GM19467 (cell line): Measurements from ENCODE around the gene TAX1BP3.

Experiments used
- ATAC-seq: cut with Tn5 transposase; IDR thresholded peaks from one replicate; pipeline ENCODE4 v1.9.1; 2021; ENCODE audit warnings: mild to moderate bottlenecking, moderate library complexity; ENCODE audit not compliant: unreplicated experiment

TAX1BP3 gene

DNA sequence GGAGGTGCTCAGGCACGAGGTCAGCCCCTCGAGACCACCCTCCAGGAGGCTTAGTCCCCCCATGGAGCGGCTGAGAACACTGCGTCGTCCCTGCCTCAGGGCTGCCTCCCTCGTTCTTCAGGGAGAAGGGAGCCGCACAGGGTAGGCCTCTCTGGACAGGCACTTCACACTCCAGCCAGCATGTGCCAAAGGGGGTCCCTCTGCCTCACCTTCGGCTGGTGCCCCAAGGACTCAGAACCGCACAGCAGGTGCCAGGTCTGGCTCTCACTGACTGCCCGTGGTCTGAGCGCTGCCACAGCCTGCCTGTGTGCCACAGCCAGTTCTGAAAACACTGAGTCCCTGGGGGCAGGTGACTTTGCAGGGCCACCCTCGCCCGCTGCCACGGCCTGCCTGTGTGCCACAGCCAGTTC is 20.5 kb upstream of the TAX1BP3 start:
- no peak for ATAC-seq

DNA sequence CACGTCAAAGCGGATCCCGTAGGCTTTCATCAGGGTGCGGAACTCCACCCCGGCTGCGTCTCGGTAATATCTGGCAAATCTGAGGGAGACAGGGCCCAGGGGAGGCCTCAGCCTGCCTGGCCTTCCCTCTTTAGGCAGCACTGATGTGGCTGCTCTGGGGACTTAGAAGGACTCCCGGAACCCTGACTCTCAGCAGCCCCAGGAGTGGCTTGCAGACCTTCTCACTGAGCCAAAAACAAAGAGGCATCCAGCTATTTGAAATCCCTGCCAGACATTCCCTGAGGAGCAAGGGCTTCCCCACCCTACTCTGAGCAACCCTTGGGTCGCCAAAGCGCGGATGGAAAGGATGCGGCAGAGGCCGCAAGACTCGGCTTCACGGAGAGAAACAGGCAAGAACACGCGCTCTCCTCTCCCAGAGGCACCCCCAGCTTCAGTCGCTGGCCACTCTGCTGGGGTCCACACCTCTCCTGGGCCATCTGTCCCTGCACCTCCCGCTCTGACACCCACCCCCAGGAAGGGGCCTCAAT is 19.7 kb upstream of the TAX1BP3 start:
- no peak for ATAC-seq

DNA sequence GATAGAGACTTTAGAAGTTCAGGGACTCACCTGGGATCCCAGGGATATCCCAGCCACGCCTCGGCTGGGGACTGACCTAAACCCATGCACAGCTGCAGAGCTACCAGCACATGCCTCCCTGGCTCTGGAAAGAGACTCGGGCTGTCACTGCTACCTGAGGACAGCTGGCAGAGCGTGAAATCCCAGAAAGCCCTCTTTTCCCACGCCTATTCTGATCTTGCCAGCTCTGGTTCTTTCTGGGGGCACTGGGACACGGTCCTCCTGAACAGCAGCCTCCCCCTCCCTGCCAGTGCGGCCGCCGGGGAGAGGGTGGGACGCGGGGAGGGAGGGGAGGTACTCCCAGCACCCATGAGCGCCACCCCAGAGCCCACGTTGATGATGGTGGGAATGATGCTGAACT is 16.8 kb upstream of the TAX1BP3 start:
- no peak for ATAC-seq

DNA sequence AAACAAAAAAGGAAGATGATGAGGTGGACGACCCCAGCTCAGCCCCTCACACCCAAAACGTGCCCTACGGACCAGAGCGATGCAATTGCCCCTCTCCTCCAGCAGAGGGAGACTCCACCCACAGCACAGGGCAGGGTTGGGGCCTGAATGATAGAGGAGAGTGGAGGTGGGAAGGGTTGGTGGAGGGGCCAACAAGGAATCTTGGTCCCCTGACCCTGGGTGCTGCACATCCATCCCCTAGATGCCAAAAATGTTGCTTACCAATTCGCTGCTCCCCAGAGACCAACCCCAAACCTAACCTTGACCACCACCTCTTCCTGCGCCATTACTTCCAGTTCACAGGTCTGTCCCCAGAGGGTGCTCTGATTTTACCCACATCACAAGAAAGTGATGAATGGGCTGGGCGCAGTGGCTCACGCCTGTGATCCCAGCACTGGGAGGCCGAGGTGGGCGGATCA is 14.7 kb upstream of the TAX1BP3 start:
- no peak for ATAC-seq

DNA sequence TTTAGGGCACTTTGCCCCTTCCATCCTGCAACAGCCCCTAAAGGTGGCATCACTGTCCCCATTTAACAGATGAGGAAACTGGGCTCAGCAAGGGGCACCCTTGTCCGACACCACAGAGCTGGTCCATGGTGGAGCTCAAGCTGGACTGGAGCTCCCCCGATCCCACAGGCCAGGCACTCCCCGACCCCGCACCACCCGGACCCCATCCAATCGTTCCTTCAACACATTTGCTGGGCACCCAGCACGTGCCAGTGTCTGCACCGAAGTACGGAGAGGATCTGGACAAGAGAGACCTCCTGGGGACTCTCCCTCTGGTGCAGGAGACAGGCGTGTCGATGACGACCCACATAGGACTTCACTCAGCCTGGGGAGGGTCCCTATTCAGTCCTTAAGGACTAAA is 13.7 kb upstream of the TAX1BP3 start:
- no peak for ATAC-seq

DNA sequence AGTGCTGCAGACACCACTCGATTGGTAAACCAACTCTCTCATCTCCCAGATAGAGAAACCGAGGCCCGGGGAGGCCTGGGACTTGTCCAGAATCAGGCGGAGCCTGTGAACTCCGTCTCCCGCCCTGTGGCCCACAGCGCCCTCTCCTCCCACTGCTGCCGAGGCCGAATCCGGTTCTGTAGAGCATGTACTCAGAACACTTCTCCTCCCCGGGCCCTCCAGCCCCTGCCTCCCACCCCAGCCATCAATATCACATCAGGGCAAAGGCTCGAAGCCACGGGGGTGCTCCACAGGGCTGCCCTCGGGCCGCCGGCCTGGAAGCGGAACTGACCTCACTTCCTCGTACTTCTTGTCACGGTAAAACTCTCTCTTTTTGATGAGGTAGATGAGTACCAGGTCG is 13.2 kb upstream of the TAX1BP3 start:
- ATAC-seq: no peak

DNA sequence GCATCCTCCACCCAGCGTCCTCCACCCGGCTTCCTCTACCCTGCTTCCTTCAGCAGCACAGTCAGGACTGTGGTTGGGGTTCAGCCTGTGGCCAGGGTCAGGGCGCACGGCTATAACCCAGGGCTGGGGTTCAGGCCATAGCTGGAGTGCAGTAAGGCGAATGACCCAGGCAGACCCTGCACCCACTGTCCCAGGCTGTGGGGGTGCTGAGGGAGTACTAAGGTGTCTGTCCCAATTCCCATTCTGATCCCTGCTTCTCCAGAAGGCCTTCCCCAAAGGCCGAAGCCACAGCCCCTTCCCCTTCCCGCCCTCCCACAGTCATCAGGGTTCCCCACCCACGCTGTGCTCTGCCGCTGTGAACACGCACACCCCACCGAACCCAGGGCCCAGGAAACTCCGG is 12.7 kb upstream of the TAX1BP3 start:
- ATAC-seq: no peak

DNA sequence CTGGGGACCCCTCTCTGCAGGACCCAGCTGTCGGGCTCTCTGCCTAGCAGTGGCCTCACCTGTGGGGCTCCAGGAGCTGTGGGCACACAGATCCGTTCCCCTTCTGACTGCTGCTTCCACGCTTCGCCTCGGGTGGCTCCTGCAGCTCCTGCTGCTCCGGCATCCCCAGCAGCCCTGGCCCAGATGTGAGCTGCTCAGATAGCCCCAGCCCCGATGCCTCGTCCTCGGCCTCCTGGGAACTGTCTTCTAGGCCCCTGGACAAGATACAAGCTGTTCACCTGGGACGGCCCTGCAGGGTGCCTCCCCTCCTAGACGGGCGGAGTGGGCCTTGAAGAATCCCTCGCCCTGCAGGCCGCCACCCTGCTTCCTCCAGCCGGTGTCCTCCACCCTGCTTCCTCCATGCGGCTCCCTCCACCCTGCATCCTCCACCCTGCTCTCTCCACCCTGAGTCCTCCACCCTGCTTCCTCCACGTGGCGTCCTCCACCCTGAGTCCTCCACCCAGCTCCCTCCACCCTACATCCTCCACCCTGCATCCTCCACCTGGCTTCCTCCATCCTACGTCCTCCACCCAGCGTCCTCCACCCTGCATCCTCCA is 11.3 kb upstream of the TAX1BP3 start:
- ATAC-seq: no peak

DNA sequence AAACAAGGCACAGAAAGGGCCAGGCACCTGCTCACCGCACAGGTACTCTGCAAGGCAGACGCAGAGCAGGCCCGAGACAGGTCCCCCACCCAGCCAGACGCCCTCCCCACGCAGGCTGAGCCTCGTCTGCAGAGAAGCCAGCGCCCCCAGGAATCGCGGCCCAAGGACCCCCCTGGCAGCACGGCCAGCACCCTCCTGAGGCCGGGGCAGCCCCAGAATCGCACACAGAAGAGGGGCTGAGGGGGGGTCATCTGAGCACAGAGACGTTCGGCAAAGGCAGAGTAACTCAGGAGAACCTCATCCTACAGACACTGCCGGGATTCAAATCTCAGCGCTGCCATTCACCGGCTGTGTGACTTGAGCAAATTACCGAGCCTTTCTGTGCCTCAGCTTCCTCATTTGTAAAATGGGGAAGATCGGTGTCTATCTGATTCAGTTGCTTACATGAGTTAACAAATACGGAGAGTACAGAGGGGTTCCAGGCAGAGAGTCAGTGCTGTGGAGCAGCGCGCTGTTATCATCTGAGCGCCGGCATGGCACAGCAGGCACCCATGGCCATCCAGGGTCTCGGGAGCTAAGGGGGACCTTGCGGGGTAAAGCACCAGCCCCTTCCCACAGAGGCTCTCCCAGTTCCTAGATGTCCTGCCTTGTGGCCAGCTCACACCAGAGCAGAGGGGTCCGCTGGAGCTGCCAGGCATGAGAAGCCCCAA is 10.6 kb upstream of the TAX1BP3 start:
- ATAC-seq: no peak

DNA sequence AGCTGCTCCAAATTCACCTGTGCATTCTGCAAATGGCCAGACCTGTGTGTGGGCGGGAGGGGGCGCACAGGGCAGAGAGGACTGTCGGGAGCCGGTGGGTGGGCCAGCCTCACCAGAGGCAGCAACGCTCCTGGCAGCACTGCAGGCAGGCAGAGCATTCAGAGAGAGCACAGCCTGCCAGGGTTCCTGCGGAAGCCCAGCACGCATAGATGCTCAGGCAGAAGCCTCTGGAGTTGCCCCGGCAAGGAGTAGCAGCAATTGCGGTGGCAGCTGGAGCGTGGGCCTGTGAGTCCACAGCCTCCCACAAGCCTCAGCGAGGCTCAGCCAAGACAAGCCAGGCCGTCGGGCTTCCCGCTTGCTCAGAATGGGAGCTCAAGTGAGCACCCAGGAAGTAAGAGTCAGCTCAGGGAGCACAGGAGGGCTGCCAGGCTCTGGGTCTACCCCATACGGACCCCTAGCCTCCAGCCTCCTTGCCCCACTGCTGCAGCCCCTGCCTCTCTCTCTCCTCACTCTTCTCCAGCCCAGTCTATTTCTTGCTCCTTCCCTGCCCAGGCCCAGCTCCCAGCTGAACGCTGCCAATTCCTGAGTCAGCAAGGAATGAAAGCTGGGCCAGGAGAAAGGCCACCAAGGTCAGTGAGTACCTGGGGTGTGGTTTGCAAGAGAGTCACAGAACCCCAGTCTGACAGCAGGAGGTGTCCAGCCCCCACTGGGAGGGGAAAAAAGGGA is 9.9 kb upstream of the TAX1BP3 start:
- no peak for ATAC-seq

DNA sequence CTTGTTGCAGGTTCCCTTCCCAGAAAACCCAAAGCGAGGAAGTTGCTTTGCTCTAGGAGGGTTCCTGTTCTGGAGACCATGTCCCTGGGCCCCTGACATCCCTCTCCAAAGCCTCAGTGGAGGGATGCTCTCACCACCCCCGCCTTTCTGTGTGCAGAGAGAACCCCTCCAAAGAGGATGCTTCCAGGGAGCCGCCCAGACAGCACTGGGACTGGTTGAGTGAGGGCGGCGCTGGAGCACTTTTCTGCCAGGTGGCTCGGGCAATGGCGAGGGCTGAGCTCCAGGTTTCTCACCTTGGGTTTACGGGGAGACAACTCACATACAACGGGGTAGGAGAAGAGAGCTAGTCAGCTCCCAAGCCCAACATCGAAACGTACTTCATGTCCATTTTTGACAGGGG is 7.5 kb upstream of the TAX1BP3 start:
- ATAC-seq: no peak

DNA sequence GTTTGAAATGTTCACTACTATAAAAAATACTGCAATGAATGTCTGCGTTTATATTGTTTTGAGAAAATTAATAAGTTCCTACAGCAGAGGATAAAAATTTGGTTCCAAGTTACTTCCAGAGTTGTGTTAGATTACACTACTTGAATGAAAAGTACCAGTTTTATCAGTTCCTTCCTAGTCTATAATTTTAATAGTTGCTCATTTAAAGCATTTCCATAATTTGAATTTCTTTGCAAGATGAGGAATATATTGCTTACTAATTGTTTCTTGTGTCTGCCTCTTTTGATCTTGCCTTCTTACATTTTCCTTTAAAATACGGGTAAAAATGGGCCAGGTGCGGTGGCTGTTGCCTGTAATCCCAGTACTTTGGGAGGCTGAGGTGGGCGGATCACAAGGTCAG is 4.2 kb upstream of the TAX1BP3 start:
- no peak for ATAC-seq

DNA sequence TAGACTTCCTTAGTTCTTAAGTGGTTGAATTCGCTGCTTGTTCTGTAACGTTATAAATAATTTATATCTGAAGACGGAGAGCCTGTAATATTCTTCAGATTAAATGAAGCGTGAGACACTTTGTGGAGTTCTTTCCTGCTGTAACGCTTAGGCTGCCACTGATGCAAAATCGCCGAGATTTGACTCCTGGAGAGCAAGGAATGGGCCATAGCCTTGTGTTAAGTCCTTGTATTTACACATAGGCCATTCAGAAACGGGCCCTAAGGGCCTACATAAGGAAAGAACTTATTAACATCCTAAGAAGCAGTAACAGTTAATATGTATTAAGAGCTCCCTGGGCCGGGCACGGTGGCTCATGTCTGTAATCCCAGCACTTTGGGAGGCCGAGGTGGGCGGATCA is 1.2 kb upstream of the TAX1BP3 start:
- ATAC-seq: no peak

DNA sequence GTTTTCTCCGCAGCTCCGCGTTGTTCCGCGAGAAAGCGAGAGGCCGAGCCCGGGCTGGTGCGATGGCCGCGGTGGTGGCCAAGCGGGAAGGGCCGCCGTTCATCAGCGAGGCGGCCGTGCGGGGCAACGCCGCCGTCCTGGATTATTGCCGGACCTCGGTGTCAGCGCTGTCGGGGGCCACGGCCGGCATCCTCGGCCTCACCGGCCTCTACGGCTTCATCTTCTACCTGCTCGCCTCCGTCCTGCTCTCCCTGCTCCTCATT is 638 bp upstream of the TAX1BP3 start:
- ATAC-seq: peak; percentile 5

DNA sequence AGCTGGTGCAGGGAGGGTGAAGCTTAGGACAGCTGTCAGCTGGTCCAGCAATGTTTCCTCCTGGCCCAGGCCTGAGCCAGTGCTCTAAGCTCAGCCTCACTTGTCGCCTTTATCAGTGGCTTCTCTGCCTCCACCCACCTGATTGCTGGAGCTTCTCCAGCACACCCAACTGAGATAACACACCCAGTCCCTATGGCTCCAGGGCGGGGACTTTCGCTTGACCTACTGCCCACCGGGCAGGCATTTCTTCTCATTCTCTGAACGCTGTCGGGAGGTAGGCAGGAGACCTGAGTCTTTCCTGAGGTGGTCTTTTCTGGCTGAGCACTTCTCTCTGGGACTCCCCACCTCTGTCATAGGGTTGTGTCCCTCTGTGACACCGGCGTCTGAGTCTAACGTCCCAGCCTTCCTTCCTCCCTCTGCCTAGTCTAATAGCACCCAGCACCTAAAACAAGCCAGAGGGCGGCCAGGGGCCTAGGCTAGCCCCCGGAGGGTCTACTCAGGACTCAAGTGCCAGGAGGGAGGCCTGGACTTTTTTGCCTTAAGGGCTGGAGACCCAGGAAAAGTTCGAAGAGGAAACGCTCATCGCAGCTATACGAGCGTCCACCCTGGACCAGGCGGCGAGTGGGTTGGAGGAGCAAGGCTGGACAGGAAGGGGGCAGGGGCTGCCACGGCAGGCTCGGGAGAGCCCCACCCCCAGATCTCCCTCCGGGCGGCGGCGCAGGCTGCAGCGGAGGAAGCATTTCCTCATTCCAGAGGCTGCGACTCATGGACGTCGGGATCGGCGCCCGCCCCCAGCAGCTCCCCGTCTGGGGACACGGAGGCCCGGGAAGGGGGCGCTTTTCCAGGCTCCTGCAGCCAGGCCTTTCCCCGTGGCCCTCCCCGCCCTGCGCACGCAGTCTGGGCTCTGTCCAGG is 756 bp downstream of the TAX1BP3 start:
- ATAC-seq: peak; percentile 7

DNA sequence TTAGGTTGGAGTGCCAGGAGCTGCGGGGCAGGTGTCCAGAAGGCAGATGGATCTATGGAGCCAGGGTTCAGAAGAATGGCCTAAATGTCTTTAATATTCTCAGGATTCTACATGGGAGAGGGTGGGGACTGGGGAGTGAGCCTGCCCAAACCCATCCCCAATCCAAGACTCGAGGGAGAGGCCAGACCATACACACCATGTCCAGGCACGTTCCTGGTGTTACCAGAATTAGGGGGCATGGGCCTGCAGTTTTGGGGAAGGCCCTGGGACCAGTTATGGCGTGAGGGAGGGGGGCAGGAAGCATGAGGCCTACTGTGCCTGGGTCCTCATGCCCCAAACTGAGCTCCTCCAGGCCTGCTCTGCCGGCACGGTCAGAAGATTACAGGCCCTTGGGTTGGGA is 1.9 kb downstream of the TAX1BP3 start:
- no peak for ATAC-seq

DNA sequence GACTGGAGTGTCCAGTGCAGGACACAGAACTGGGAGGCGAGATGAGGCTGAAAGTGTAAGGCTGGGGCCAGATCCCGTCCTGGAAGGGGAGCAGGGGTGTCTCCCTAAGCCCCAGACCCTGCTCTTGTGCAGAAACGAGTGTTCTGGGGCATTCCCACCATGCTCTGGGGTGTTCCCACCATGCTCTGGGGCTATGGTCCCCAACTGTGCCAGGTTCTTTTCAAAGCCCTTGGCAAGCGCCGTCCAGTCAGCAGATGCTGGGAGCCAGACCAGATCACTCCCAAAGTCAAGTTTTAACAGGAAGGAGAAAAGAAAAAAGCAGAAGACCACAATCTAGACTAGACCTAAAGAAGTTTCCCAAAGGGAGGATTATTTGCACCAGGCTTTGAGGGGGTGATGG is 2.5 kb downstream of the TAX1BP3 start:
- no peak for ATAC-seq

DNA sequence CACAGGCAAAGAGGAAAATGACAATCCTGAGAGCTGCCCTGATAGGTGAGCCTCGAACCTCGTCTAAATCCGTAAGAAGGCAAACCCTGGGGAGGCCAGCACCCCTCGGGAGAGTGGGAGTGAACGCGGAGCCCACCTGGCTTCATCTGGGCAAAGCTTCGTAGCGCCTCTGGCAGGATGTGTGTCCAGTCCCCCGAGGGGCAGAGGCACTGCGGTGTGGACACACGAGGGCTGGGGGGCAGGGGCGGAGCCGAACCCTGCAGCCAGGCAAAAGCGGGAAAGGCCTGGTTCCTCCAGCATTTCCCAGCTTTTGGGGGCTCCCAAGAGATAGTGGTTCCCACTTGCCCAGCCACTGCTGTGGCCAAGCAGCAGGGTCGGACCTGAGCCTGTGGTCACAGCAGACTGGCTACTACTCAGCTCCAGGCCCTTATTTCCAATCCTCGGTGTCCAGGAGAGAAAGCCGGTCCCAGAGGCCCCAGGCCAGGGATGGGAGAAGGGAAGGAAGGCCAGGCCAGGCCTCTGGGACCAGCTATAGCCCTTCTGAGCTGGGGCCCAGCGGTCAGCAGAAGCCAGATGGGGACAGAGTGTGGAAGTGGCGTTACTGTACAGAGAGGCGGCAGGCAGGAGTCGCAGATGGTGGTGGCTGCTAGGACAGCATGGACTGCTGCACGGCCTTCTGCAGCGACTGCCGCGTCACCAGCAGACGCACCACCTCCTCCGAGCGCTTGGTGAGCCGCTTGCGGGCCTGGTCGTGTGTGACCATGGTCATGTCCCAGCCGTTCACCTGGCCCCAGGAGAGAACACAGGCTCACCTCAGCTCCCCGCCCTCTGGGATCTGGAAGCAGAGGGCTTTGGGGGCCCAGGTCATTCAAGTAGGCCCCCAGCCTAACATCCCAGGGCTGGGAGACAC is 5.0 kb downstream of the TAX1BP3 start:
- ATAC-seq: no peak

DNA sequence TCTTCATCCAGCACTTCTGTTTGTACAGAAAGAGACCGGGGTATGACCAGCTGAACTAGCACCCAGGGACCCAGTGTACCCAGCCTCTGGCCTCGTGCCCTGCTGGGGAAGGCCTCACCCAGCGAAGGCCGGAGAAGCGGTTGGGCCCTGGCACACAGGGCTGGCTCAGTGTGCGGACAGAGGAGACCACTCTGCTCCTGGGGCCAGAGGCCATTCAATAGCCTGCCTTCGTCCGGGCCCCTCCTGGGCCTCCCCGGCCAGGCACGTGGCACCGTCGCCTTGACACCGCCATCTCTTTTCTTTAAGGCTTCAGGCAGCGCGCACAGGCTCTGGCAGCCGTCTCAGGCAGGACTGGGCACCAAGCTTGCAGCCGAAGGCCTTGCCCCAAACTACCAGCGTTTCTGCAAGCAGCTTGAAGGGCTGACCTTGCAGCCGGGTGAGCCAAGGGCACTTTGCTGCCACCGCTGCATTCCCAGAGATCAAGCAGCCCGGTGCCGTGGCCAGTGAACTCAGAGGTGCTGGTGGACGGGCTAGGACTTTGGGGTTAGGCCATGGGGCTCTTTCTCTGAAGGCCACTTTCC is 8.0 kb downstream of the TAX1BP3 start:
- no peak for ATAC-seq
